A673 (cell line): ENCODE results near the gene DPP7.

Experiments
- EZH2 ChIP-seq: fragments of 200-600 bp; sonication (generic); IDR thresholded peaks from 2 replicates; pipeline ENCODE4 v1.6.1; 2017; ENCODE audit warnings: borderline replicate concordance, low read depth, mild to moderate bottlenecking, mixed read lengths, antibody characterized with exemption, low read length; ENCODE audit not compliant: poor library complexity, severe bottlenecking
- TF ChIP-seq, protein P1 (sequence below): fragments of 300-800, 200-600 bp; sonication (generic); conservative IDR thresholded peaks from 2 replicates; pipeline ENCODE4 v1.5.1; 2017; ENCODE audit warnings: low read depth, mild to moderate bottlenecking, antibody characterized with exemption, low read length, moderate library complexity, mixed read lengths

DNA sequence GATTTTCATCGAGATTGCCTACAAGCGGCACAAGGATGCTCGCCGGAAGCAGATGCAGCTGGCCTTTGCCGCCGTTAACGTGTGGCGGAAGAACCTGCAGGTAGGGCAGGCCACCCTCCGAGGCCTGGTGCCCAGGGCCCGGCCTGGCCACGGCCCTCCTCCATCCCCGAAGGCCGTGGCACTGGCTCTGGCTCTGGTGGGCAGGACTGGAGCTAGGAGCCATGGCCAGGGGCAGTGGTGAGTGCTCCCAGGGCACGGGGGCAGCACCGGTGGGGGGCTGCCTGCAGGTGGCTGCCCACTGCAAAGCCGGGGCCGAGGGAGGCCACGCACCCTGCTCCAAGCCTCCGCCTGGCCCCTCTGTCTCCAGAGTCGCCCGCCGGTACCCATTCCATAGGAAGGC lies 49.3 kb upstream of the DPP7 start:
- TF ChIP-seq, protein P1, sequence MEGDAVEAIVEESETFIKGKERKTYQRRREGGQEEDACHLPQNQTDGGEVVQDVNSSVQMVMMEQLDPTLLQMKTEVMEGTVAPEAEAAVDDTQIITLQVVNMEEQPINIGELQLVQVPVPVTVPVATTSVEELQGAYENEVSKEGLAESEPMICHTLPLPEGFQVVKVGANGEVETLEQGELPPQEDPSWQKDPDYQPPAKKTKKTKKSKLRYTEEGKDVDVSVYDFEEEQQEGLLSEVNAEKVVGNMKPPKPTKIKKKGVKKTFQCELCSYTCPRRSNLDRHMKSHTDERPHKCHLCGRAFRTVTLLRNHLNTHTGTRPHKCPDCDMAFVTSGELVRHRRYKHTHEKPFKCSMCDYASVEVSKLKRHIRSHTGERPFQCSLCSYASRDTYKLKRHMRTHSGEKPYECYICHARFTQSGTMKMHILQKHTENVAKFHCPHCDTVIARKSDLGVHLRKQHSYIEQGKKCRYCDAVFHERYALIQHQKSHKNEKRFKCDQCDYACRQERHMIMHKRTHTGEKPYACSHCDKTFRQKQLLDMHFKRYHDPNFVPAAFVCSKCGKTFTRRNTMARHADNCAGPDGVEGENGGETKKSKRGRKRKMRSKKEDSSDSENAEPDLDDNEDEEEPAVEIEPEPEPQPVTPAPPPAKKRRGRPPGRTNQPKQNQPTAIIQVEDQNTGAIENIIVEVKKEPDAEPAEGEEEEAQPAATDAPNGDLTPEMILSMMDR = no peak
- no peak for TF ChIP-seq EZH2
